GM19324 (cell line): Measurements from ENCODE around the gene ORC5.
"Not testable (repeated sequence)": the region's sequence is repeated elsewhere in the genome, so short reads cannot be mapped to it uniquely, and the experiment has no call there.

Source experiments
- ATAC-seq: cut with Tn5 transposase; IDR thresholded peaks from one replicate; pipeline ENCODE4 v1.9.1; 2021; ENCODE audit warnings: mild to moderate bottlenecking, moderate library complexity; ENCODE audit not compliant: unreplicated experiment, low FRiP score

ORC5 gene

DNA sequence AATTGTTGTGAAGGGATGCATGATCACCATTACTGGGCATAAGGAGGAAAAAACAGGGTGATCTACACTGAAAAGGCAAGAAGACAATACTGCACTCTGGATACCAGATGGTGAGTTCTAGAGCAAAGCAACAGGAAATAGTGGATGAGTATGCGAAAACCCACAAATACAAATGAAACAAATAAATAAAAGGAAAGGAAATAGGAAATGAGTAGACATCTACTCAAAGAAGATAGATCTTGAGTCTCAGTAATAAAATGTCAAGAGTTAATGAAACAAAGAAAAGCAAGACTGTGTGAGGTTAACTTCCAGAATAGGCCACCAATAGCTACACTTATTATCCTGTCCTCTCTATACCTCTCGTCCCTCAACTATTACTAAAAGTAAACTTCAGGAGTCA is 11.7 kb downstream of the ORC5 start:
- ATAC-seq: no peak

DNA sequence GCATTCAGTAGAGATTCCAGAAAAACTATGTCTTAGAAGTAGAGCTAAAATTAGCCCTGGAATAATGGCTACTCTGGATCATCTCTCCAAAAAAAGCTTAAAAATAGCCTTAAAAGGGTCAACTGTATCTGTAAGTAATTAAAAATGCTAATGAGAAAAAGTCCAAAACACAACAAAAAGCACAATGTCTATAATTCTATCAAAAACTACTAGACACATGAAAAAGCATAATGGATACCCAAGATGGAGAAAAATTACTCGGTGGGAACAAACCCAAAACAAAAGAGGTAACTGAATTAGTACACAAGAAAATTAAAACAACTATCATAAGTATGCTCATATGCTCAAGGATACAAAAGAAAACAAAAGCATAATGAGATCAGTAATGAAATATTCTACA is 15.4 kb downstream of the ORC5 start:
- no peak for ATAC-seq

- ATAC-seq: no peak
These were observed 22.5 kb downstream of the ORC5 start for GRCh38 chr7:104185346-104185745.

DNA sequence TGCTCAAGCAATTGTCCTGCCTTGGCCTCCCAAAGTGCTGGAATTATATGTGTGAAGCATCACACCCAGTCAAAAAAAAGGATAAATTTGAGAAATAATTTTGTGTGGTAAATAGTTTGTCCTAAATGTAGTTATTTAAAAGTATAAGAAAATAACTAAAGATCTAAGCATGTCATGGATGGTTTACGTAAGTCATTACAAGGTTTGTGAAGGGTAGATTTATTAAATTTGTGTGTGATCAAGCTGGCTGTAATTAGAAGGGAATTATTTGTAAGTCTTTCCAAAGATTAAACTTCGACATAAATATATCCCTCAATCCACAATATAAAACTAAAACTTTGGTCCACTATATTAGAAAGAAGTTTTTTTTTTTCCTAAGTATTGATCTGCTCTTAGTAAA is 28.6 kb downstream of the ORC5 start:
- ATAC-seq: no peak

DNA sequence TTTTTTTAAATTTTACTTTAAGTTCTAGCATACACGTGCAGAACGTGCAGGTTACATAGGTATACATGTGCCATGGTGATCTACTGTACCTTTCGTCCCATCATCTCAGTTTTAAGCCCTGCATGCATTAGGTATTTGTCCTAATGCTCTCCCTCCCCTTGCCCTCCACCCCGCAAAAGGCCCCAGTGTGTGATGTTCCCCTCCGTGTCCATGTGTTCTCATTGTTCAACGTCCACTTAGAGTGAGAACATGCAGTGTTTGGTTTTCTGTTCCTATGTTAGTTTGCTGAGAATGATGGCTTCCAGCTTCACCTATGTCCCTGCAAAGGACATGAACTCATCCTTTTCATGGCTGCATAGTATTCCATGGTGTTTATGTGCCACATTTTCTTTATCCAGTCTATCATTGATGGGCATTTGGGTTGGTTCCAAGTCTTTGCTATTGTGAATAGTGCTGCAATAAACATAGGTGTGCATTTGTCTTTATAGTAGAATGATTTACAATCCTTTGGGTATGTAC is 30.2 kb downstream of the ORC5 start:
- ATAC-seq: not testable (repeated sequence)

DNA sequence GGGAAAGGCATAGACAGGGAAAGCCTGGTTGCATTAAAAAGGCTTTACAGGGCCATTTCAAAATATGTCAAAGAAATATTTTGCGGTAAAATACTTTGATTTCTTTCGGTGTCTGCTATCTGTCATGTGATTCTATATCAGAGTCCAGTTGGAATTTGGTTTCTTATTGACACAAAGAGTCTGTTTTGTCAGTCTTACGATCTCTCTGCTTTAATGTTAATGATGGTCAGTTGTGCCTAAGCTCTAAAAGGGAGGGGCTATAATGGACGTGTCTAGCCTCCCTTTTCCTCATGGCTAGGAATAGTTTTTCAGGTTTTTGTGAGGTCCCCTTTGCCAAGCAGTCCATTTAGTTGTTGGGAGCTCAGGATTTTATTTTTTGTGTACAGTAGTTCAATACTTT is 31.5 kb downstream of the ORC5 start:
- ATAC-seq: no peak

- no peak for ATAC-seq
These were observed 32.3 kb downstream of the ORC5 start for GRCh38 chr7:104175361-104175984.

GRCh38 chr7:104174798-104175197 is 33.0 kb downstream of the ORC5 start:
- ATAC-seq: no peak

GRCh38 chr7:104162081-104162480 is 45.7 kb downstream of the ORC5 start:
- no peak for ATAC-seq

DNA sequence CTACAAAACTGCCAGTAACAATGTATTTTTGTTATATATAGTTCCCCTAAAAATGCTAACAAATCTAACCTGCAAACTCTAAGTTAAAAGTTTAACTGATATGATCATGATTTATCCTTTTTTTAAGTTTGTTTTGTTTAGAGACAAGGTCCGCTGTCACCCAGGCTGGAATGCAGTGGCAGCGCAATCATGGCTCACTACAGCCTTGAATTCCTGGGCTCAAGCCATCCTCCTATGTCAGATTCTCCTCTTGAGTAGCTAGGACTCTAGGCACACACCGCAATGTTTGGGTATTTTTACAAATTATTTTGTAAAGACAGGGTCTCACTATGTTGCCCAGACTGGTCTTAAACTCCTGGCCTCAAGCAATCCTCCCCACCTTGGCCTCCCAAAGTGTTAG is 46.6 kb downstream of the ORC5 start:
- no peak for ATAC-seq

DNA sequence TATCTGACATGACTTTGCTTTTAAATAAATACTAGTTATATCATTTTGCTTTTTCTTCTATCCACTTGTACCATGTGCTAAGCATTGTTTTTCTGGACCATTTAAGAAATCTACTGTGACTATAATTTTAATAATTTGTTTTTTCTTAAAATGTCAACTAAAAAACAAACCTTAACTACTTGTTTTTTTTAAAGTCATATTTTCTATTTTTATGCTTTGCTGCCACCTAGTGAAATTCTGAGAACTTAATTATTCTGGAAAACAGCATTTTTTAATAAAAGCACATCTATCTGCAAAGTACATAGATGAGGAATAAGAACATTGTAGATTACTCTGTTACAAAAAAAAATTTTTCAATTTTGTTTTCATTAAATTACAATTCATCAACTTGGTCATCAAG is 47.4 kb downstream of the ORC5 start:
- no peak for ATAC-seq

DNA sequence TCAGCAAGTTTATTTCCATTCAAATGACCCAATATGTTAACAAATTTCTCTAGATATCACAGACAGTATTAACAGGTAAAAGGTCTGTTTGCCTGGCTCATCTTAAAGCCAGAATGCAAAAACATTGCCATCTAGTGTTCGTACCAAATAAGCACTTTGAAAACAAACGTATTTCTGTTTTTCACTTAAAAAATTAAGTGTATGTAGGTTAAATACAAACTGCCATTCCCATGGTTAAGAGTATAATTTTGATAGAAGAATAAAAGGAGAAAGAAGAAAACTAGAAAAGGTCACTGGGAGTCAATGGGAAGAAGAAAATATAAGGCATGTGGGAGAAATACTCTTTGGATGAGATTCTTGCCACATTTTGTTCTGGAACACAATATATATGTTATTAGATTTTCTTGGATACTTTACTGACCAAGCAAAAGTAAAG is 51.0 kb downstream of the ORC5 start:
- ATAC-seq: no peak

GRCh38 chr7:104153287-104153686 is 54.5 kb downstream of the ORC5 start:
- no peak for ATAC-seq

GRCh38 chr7:104152468-104152867 is 55.3 kb downstream of the ORC5 start:
- no peak for ATAC-seq

DNA sequence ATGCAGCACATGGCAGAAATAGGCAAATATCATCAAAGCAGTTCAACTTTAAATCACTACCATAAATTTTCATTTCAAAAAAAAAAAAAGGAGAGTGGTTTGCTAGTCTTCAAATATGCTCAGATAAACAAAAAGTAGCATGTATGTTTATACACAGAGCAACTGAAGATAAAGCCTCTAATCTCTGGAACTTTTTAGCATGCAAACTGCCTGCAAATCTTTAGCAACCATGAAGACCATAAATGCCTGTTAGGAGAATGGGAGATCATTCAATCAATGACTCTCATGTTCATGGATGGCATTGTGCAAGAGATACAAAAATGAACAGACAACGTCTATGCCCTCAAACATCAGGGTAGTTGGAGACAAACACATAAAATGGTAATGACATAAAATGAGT is 57.3 kb downstream of the ORC5 start:
- no peak for ATAC-seq

GRCh38 chr7:104149822-104150221 is 58.0 kb downstream of the ORC5 start:
- no peak for ATAC-seq

GRCh38 chr7:104142147-104142546 is 65.7 kb downstream of the ORC5 start:
- ATAC-seq: no peak

- no peak for ATAC-seq
These were observed 69.8 kb downstream of the ORC5 start for GRCh38 chr7:104137971-104138370.

DNA sequence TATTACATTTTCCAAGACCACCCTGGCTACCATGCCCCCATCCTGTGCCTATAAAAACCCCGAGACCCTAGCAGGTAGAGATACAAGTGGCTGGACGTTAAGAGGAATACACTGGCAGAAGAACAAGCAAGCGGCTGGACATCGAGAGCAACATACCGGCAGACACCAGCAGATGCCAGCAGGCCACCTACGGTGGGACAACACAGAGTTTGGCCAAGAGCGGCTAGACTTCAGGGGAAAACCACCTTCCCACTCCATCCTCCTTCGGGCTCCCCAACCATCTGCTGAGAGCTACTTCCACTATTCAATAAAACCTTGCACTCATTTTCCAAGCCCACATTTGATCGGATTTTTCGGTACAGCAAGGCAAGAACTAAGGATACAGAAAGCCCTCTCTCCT is 70.3 kb downstream of the ORC5 start:
- no peak for ATAC-seq

DNA sequence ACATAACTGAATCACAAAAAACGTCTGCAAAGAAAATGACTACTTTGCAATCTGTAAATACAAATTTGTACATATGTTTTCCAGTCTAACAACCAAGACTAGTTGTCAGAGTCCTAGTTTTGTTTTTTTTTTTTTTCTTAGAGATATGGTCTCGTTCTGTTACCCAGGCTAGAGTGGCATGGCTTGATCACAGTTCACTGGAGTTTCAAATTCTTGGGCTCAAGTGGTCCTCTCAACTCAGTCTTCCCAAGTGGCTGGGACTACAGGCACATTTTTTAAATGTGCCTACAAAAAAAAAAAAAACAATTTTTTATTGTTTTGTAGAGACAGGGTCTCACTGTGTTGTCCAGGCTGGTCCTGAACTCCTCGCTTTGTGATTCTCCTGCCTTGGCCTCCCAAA is 70.8 kb downstream of the ORC5 start:
- ATAC-seq: no peak

DNA sequence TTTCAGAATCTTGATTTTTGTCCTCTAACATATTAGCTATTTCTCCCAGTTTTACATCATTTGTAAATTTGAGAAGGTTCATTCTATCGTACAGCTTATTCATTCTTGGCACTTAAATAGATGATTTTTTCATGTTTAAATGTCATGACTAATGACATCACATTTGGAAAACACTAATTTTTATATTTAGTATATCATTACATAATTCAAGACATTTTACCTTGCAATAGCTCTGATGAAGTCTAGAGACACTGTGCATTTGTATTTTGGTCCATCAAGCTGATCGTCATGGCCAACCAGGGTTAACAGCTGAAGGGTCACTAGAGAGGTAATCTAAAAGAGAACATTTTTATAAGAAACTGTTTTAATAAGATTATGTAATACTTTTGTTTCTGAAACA is 71.3 kb downstream of the ORC5 start:
- no peak for ATAC-seq

DNA sequence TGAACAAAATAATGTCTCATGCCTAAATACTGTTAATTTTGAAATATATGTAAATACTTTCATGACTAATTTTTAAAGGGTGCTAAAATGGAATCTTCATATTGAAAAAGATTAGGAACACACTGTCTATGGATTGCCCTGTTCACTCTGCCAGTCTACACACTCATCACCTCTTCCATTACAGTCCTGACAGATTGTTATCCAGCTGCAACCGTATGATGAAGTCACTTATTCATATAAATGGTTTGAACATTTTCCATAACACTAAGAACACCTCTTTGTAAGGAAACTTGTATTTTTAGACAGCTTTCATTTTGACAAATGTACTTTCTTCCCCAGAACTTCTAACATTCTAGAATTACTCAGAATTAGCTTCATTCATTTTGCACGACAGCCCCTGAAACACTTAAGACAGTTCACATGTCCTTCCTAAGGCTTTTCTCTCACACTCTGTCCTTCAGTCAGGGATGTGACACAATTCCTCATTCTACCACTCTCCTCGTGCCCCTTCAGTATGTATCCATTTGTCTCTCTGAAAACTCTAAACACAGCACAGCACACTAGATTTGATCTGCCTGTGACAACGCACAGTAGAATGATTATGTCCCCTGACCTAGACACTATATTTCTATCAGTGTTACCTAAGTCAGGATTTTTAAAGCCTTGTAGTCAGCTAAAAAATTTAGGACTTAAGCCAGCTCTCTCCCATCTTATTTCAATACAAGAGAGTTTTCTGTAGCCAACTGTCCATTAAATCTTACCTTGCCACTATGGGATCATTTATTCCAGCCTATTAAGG is 71.9 kb downstream of the ORC5 start:
- no peak for ATAC-seq
